H9 (cell line): ENCODE results near the gene IL21R. TPM values are rescaled to one million over a fixed set of nuclear protein-coding genes. Genes with fewer than 3 reads are reported as not detected.

Experiments
- DNase-seq: peaks from one replicate; pipeline ENCODE4 v3.0.0-alpha.2; 2017
- H2AFZ ChIP-seq: one replicate; pipeline ENCODE4 v1.6.1; 2013; ENCODE audit warnings: mild to moderate bottlenecking, low read length, control low read depth, moderate library complexity
- H2AK5ac ChIP-seq: 2 replicates; pipeline ENCODE4 v1.6.1; 2013; ENCODE audit warnings: low read length, control low read depth, mixed read lengths; ENCODE audit not compliant: insufficient read length
- H2BK120ac ChIP-seq: one replicate; pipeline ENCODE4 v1.6.1; 2013; ENCODE audit warnings: low read depth, mild to moderate bottlenecking, low read length, control low read depth, inconsistent platforms; ENCODE audit not compliant: poor library complexity, severe bottlenecking
- H2BK12ac ChIP-seq: 2 replicates; pipeline ENCODE4 v1.6.1; 2013; ENCODE audit warnings: low read length, control low read depth, mixed read lengths, low read depth; ENCODE audit not compliant: insufficient read length
- H2BK15ac ChIP-seq: 2 replicates; pipeline ENCODE4 v1.6.1; 2013; ENCODE audit warnings: low read depth, low read length, control low read depth
- H2BK20ac ChIP-seq: one replicate; pipeline ENCODE4 v1.6.1; 2013; ENCODE audit warnings: low read depth, mild to moderate bottlenecking, low read length, control low read depth, inconsistent platforms; ENCODE audit not compliant: poor library complexity, severe bottlenecking
- H2BK5ac ChIP-seq: 2 replicates; pipeline ENCODE4 v1.6.1; 2013; ENCODE audit warnings: low read length, control low read depth, mixed read lengths; ENCODE audit not compliant: insufficient read length
- H3K14ac ChIP-seq: 2 replicates; pipeline ENCODE4 v1.6.1; 2013; ENCODE audit warnings: low read length, control low read depth; ENCODE audit not compliant: insufficient read depth
- H3K18ac ChIP-seq: 2 replicates; pipeline ENCODE4 v1.6.1; 2013; ENCODE audit warnings: low read depth, mild to moderate bottlenecking, mixed read lengths, low read length, control low read depth; ENCODE audit not compliant: insufficient read length
- H3K23ac ChIP-seq: 2 replicates; pipeline ENCODE4 v1.6.1; 2013; ENCODE audit warnings: low read length, control low read depth, mixed read lengths, low read depth; ENCODE audit not compliant: insufficient read length
- H3K23me2 ChIP-seq: 2 replicates; pipeline ENCODE4 v1.6.1; 2013; ENCODE audit warnings: low read depth, mild to moderate bottlenecking, mixed read lengths, low read length, control low read depth; ENCODE audit not compliant: insufficient read length, poor library complexity, severe bottlenecking
- H3K27ac ChIP-seq: 2 replicates; pipeline ENCODE4 v1.5.1; 2013; ENCODE audit warnings: low read length, control low read depth, mixed read lengths, low read depth; ENCODE audit not compliant: insufficient read length
- H3K27me3 ChIP-seq: 2 replicates; pipeline ENCODE4 v1.6.1; 2013; ENCODE audit warnings: low read length, control low read depth, inconsistent platforms; ENCODE audit not compliant: insufficient read depth
- H3K4ac ChIP-seq: 2 replicates; pipeline ENCODE4 v1.6.1; 2013; ENCODE audit warnings: low read depth, mild to moderate bottlenecking, control low read depth, inconsistent platforms, low read length, moderate library complexity
- H3K4me1 ChIP-seq: 2 replicates; pipeline ENCODE4 v1.6.1; 2013; ENCODE audit warnings: low read length, control low read depth, inconsistent platforms; ENCODE audit not compliant: insufficient read depth
- H3K4me2 ChIP-seq: 2 replicates; pipeline ENCODE4 v1.6.1; 2013; ENCODE audit warnings: low read length, control low read depth, mixed read lengths; ENCODE audit not compliant: insufficient read length, insufficient read depth
- H3K56ac ChIP-seq: 2 replicates; pipeline ENCODE4 v1.6.1; 2013; ENCODE audit warnings: low read depth, mild to moderate bottlenecking, mixed read lengths, low read length, control low read depth; ENCODE audit not compliant: insufficient read length
- H3K79me1 ChIP-seq: 2 replicates; pipeline ENCODE4 v1.6.1; 2013; ENCODE audit warnings: low read depth, mild to moderate bottlenecking, moderate library complexity, low read length, control low read depth, inconsistent platforms; ENCODE audit not compliant: insufficient read depth, poor library complexity, severe bottlenecking
- H3K79me2 ChIP-seq: 2 replicates; pipeline ENCODE4 v1.6.1; 2013; ENCODE audit warnings: low read length, control low read depth, inconsistent platforms; ENCODE audit not compliant: insufficient read depth
- H3K9ac ChIP-seq: 2 replicates; pipeline ENCODE4 v1.6.1; 2013; ENCODE audit warnings: low read length, control low read depth, mixed read lengths; ENCODE audit not compliant: insufficient read length; ENCODE audit errors: extremely low read depth
- H3K9me3 ChIP-seq: one replicate; pipeline ENCODE4 v1.6.1; 2013; ENCODE audit warnings: low read depth, low read length, inconsistent platforms; ENCODE audit not compliant: control insufficient read depth
- H3T11ph ChIP-seq: one replicate; pipeline ENCODE4 v1.6.1; 2013; ENCODE audit warnings: mild to moderate bottlenecking, low read length, control low read depth, inconsistent platforms
- H4K20me1 ChIP-seq: one replicate; pipeline ENCODE4 v1.6.1; 2013; ENCODE audit not compliant: control insufficient read depth, insufficient read length, insufficient read depth
- H4K5ac ChIP-seq: 2 replicates; pipeline ENCODE4 v1.6.1; 2013; ENCODE audit warnings: low read depth, mild to moderate bottlenecking, mixed read lengths, low read length, control low read depth; ENCODE audit not compliant: insufficient read length
- H4K8ac ChIP-seq: replicated peaks from 2 replicates; pipeline ENCODE4 v1.6.1; 2013; ENCODE audit warnings: low read length, control low read depth, mixed read lengths, low read depth; ENCODE audit not compliant: insufficient read length
- H4K91ac ChIP-seq: 2 replicates; pipeline ENCODE4 v1.6.1; 2013; ENCODE audit warnings: low read depth, mild to moderate bottlenecking, moderate library complexity, mixed read lengths, low read length, control low read depth; ENCODE audit not compliant: insufficient read length
- H3K27ac Mint-ChIP-seq, 3 experiments: 2 replicates in 2 of 3; 3 replicates in 1 of 3; pipeline ENCODE4 v1.8.0; 2020 to 2021; ENCODE audit warnings: mixed read lengths in 3 of 3, mild to moderate bottlenecking in 1 of 3, moderate library complexity in 1 of 3
- H3K27me3 Mint-ChIP-seq: 2 replicates; pipeline ENCODE4 v1.8.0; 2021; ENCODE audit warnings: low read depth, mild to moderate bottlenecking, moderate library complexity, mixed read lengths
- H3K36me3 Mint-ChIP-seq, 3 experiments: 2 replicates in 2 of 3; 3 replicates in 1 of 3; pipeline ENCODE4 v1.8.0; 2020 to 2021; ENCODE audit warnings: low read depth in 3 of 3, mixed read lengths in 3 of 3; ENCODE audit not compliant: insufficient read depth in 1 of 3
- H3K4me1 Mint-ChIP-seq, 2 experiments: 2 replicates each; pipeline ENCODE4 v1.8.0; 2020; ENCODE audit warnings: mixed read lengths in 2 of 2
- H3K4me3 Mint-ChIP-seq, 2 experiments: 2 replicates in 1 of 2; 3 replicates in 1 of 2; pipeline ENCODE4 v1.8.0; 2020 to 2021; ENCODE audit warnings: mild to moderate bottlenecking in 2 of 2, mixed read lengths in 2 of 2, moderate library complexity in 1 of 2
- H3K9me3 Mint-ChIP-seq, 2 experiments: 2 replicates in 1 of 2; 3 replicates in 1 of 2; pipeline ENCODE4 v1.8.0; 2020; ENCODE audit warnings: mild to moderate bottlenecking in 2 of 2, mixed read lengths in 2 of 2, moderate library complexity in 1 of 2
- CTCF ChIP-seq: fragments of 200-600 bp; sonication (generic); conservative IDR thresholded peaks from 3 replicates; pipeline ENCODE4 v1.8.0; 2021; ENCODE audit warnings: antibody characterized with exemption, mild to moderate bottlenecking
- WGBS: extraction: QIAGEN DNeasy Blood & Tissue Kit; methylation state at CpG from one replicate; pipeline ENCODE4 v1.1.7; 2013; ENCODE audit warnings: missing lambda C conversion rate, low lambda C conversion rate, mixed read lengths; ENCODE audit not compliant: insufficient read length; ENCODE audit errors: extremely low coverage; 5-methylcytosine and 5-hydroxymethylcytosine counted together
- total RNA-seq: library from RNA; stranded (reverse); gene quantifications from 2 replicates; pipeline ENCODE4 v1.2.1, GENCODE V29; 2021

Gene IL21R
- total RNA-seq, 1 experiment from 2014 or later: 0.07 TPM

GRCh38 chr16:27363797-27364196, 38.2 kb upstream of the IL21R start:
- H4K20me1 ChIP-seq: no peaks in the 10 kb centered on the region
- no peaks in the 10 kb centered on the region for H3K27me3 Mint-ChIP-seq
- no peak overlapping the region for H2AK5ac ChIP-seq
- H3K18ac ChIP-seq: no peak overlapping the region
- no peak overlapping the region for H3K4ac ChIP-seq
- TF ChIP-seq CTCF: no peak
- H3K4me1 Mint-ChIP-seq: peaks cover 7 to 9% of the 10 kb centered on the region in 2 experiments
- H3K4me1 ChIP-seq: no peaks in the 10 kb centered on the region
- H3K9me3 ChIP-seq: no peaks in the 10 kb centered on the region
- no CpG with 5 or more reads among the region's 9 CpGs for WGBS
- no peak overlapping the region; a peak in 4 of 7 replicates for H3K27ac Mint-ChIP-seq
- H3K36me3 Mint-ChIP-seq: peaks cover 14 to 36% (median 16%) of the 10 kb centered on the region in 3 experiments; a peak in 6 of 7 replicates
- no peak overlapping the region for H2BK5ac ChIP-seq
- no peak overlapping the region for H2BK20ac ChIP-seq
- no peak for DNase-seq
- no peak overlapping the region for H3K14ac ChIP-seq
- no peak overlapping the region for H3K4me2 ChIP-seq
- no peak overlapping the region for H3K56ac ChIP-seq
- H3K4me3 Mint-ChIP-seq: no peak overlapping the region
- no peak overlapping the region for H3T11ph ChIP-seq
- H3K79me1 ChIP-seq: no peaks in the 10 kb centered on the region
- H2BK15ac ChIP-seq: no peak overlapping the region
- no peak overlapping the region for H3K9ac ChIP-seq
- H3K23ac ChIP-seq: no peak overlapping the region
- H2BK12ac ChIP-seq: no peak overlapping the region
- H3K23me2 ChIP-seq: no peaks in the 10 kb centered on the region
- H4K91ac ChIP-seq: no peak overlapping the region
- no peak overlapping the region for H2BK120ac ChIP-seq
- H3K79me2 ChIP-seq: no peaks in the 10 kb centered on the region
- no peak overlapping the region for H4K5ac ChIP-seq
- no peak overlapping the region for H4K8ac ChIP-seq
- H3K27ac ChIP-seq: no peak overlapping the region
- H3K9me3 Mint-ChIP-seq: no peaks in the 10 kb centered on the region; a peak in 1 of 5 replicates
- H3K27me3 ChIP-seq: no peaks in the 10 kb centered on the region
- H2AFZ ChIP-seq: no peak overlapping the region
